Adipose tissue (tissue), 3 donors: ENCODE measurements around the gene WNK2. TPM values are rescaled to one million over a fixed set of nuclear protein-coding genes. Genes with fewer than 3 reads are reported as not detected.
"Not testable (repeated sequence)": the region's sequence is repeated elsewhere in the genome, so short reads cannot be mapped to it uniquely, and the experiment has no call there.

ENCODE experiments used
- H3K27ac ChIP-seq: one replicate; pipeline ENCODE4 v1.5.1; 2013; ENCODE audit warnings: low read depth, low read length
- WGBS, 3 donors: extraction: QIAGEN DNeasy Blood & Tissue Kit; methylation state at CpG; one replicate each; pipeline ENCODE4 v1.1.7; 2013; 5-methylcytosine and 5-hydroxymethylcytosine counted together
- polyA plus RNA-seq, 3 donors: library from polyadenylated mRNA; stranded (reverse); fragments of 200-250 nt; gene quantifications; one replicate each; pipeline ENCODE4 v1.2.3, GENCODE V29; 2013
- donor health status: healthy with polysubstance abuse.
- donor health status: Bipolar disorder and iron deficiency.
- donor health status: healthy.

The WNK2 gene
- polyA plus RNA-seq, 3 donors: 1.3 to 22.2 (median 1.3) TPM

DNA sequence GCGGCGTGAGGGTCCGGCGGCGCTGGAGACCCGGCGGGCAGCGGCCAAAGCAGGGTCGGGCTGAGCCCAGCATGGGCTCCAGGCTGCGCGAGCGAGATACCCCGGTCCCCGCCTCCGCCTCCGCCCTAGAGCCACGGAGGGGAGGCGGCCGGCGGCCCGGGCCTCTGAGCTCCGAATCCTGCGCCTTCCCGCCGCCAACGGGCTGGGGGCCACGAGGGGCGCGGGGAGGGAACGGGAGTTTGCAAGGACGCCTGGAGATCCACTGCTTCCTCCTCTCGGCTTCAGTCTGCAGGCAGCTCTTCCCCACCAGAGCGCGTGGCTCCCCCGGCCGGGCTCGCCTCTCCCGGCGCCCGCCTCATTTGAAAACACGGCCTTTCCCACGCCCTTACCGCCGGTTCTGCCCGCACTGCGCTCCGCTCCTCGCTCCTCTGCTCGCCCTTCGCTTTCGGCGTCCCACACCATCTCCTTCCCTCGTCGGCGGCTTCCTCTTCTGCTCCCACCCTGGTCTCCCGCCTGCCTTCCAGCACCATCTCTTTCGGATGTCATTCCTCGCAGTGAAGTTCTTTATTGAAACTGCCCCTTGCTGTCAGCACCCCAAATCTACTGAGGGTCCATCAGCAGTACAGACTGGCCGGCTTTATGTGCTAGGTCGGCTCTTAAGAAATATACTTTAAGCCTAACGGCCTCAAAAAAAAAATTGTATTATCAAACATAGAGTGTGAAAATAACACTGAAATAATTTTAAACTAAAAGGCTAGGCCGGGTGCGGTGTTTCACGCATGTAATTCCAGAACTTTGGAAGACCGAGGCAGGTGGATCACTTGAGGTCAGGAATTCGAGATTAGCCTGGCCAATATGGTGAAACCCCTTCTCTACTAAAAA is 162.5 kb downstream of the WNK2 start:
- no peak overlapping the region for H3K27ac ChIP-seq
- WGBS, 3 donors: 15 to 16% (median 15%) methylated on average over 62 to 66 of the region's 66 CpGs

DNA sequence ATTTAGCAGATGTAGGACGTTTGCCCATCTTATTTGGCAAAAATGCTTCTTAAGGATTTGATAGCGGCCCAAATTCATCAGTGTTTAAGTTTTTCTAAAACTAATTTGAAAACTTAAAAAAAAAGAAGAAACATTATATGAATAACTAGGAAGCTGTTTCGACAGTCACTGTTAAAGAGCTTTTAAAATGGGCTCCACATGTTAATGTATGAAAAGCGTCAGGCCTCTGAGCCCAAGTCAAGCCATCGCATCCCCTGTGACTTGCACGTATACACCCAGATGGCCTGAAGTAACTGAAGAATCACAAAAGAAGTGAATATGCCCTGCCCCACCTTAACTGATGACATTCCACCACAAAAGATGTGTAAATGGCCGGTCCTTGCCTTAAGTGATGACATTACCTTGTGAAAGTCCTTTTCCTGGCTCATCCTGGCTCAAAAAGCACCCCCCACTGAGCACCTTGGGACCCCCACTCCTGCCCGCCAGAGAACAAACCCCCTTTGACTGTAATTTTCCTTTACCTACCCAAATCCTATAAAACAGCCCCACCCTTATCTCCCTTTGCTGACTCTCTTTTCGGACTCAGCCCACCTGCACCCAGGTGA is 163.5 kb downstream of the WNK2 start:
- not testable (repeated sequence) for H3K27ac ChIP-seq
- WGBS, 3 donors: 93 to 97% (median 96%) methylated on average over 8 to 9 of the region's 9 CpGs

DNA sequence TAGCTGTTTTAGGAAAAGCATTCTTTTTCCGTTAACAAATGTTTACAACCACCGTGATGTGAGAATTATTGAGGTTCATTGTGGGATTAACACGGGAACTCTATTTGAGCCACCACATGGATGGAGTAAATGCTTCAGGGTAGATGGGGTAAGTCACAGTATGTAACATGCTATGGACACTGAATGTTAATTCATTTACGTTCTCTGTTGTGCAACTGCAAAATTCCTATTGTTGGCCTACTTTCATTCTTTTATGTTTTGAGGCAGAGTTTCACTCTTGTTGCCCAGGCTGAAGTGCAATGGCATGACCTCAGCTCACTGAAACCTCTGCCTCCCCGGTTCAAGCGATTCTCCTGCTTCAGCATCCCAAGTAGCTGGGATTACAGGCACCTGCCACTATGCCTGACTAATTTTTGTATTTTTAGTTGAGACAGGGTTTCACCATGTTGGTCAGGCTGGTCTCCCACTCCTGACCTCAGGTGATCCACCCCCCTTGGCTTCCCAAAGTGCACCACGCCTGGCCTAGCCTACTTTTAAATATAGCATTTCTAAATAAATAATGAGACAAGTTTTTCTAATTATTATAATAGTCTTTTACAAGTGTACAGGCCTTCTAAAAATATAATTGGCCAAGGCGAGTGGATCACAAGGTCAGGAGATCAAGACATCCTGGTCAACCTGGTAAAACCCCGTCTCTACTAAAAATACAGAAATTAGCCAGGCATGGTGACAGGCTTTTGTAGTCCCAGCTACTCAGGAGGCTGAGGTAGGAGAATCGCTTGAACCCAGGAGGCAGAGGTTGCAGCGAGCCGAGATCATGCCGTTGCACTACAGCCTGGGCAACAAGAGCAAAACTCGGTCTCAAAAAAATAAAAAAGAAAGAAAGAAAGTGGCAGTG is 169.7 kb downstream of the WNK2 start:
- not testable (repeated sequence) for H3K27ac ChIP-seq
- WGBS, 3 donors: 92 to 94% (median 93%) methylated on average over 14 of the region's 14 CpGs

DNA sequence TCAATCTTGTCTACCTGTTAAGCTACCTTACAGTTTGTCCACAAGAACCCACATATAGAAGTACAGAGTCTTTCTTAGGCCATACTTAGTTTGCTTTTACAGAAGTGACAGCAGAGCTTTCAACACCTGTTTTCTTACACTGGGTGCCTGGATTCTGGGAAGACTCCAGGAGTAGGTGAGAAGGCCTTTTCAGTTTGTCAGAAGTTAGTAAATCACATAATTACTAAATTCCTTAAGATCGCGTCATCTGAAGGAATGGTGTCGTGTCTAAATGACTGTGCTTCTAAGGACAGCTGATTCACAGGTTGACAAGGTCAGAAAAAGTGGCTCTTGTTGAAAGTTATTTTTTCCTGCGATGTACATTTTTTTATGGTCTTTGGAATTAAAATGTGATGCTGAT is 170.5 kb downstream of the WNK2 start:
- H3K27ac ChIP-seq: no peak overlapping the region
- 87 to 97% (median 92%) methylated on average over 4 of the region's 4 CpGs for WGBS, 3 donors

DNA sequence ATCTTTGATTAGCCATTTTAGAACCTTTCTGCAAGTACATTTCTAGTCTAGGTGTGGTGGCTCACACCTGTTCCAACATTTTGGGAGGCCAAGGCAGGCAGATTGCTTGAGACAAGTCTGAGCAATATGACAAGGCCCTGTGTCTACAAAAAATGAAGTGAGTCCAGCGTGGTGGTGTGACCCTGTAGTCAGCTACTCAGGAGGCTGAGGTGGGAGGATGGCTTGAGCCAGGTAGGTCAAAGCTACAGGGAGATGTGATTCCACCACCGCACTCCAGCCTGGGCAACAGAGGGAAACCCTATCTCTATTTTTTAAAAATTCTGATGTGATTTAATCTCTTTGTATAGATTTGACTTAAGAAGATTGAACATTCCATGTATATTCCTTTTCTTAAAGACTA is 171.9 kb downstream of the WNK2 start:
- no peak overlapping the region for H3K27ac ChIP-seq
- WGBS, 3 donors: 93 to 98% (median 95%) methylated on average over 2 of the region's 2 CpGs

DNA sequence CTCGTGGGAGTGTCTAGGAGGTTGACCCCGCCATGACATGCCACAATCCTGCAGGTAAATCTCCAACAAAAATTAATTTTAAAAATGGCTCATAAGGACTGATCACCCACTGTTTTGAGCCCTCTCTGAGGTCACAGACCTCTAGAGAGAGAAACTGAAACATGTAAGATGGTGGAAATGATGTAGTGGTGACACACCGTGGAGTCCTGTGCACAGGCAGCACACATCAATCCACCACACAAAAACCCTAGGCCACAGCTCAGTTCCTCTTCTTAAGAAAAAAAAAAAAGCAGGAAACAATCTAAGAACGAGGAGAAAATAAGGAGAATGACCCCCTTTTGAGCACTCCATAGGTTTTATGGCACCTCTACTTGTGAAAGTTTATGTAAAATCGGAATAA is 173.7 kb downstream of the WNK2 start:
- 63 to 66% (median 64%) methylated on average over 5 of the region's 5 CpGs for WGBS, 3 donors

DNA sequence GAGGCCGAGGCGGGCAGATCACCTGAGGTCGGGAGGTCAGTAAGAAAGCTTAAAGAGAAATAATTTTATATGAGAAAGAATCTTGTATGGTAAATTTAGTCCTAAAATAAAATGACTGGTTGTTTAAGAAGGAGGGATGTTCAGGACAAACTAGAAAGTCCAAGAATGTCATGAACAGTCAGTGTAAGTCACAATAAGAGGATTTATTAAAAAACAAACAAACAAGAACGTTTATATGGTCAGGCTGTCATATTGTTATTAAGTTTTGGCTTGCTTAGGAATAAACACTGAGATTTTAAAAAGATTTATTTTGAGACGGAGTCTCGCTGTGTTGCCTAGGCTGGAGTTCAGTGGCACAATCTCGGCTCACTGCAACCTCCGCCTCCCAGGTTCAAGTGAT is 176.0 kb downstream of the WNK2 start:
- 80 to 94% (median 88%) methylated on average over 8 of the region's 8 CpGs for WGBS, 3 donors
- not testable (repeated sequence) for H3K27ac ChIP-seq

More for the DNA sequence above, 173.7 kb downstream of the WNK2 start:
- H3K27ac ChIP-seq: no peak overlapping the region

DNA sequence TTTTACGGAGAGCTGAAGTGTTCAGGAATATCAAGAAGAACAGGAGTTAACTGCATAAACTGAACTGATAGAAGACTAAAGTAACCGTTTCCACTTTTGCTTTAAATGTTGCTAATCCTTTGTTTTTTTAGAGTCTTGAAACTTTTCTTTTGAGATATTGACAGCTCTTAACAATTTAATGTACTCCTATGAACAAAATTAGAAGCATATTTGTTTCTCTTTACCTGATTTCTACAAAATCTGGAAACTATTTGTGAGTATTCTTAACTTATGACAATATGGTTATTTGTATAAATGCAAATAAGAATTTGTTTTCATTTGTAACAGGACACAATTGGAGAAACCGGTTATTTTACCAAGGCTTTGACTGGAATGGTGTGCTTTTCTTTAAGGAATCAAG is 178.1 kb downstream of the WNK2 start:
- no peak overlapping the region for H3K27ac ChIP-seq
- WGBS, 3 donors: 62 to 66% (median 64%) methylated on average over 3 of the region's 3 CpGs

DNA sequence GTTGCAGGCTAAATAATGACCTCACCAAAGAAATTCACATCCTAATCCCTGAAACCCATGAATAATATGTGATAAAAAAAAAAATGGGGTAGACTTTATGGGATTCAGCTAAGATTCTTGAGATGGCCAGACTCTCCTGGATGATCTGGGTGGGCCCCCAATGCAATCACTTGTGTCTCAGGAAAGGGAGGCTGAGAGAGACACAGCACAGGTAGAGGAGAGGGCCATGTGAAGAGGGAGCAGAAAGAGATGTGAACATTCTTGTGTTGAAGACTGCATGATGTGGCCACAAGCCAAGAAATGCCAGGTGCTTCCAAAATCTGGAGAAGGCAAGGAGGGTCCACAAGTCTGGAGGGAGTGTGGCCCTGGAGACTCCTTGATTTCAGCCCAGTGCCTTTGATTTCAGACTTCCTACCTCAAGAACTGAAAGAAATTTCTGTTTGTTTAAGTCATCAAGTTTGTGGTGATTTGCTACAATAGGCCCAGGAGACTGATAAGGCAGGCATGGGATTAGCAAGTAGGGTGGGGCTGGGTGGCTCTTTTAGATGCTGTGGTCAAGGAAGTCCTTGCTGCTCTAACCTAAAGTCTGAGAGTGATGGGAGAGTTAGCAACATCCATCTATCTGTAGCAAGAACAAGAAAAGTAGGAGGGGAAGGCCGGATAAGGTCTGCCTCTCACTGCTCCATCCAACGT is 180.9 kb downstream of the WNK2 start:
- 85 to 97% (median 96%) methylated on average over 2 of the region's 2 CpGs for WGBS, 3 donors

DNA sequence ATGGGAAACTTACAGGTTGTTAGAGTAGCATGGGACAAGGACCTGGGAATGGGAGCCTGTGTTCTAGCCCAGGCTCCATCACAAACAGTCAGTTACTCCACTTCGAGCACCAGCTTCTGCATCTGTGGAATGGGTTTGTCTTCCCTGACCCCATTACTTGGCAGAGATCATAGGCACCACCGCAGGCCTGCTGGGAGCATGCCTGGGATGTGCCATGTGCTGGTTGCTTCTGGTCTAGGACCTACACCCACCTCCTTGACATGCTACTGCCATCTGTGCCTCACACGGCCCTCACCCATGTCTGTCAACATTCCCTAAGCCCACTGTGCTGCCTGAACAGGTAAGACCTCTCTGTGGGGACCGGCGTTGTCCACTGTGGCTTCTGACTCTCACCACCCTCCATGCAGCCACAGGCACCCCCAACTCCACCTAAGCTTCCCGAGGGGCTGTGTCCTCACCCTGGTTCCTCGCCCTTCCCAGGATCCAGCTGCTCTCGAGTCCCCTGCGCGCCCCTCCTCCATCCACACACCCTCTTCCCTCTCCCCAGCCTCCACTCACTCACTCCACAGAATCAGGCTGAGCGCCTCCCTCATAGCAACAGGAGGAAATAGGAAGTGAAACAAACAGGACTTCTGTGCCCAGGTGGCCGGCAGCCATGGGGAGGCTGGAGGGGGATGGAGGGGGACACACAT is 181.6 kb downstream of the WNK2 start:
- no peak overlapping the region for H3K27ac ChIP-seq
- WGBS, 3 donors: 77 to 84% (median 84%) methylated on average over 12 of the region's 12 CpGs

More for the DNA sequence above, 180.9 kb downstream of the WNK2 start:
- H3K27ac ChIP-seq: no peak overlapping the region

DNA sequence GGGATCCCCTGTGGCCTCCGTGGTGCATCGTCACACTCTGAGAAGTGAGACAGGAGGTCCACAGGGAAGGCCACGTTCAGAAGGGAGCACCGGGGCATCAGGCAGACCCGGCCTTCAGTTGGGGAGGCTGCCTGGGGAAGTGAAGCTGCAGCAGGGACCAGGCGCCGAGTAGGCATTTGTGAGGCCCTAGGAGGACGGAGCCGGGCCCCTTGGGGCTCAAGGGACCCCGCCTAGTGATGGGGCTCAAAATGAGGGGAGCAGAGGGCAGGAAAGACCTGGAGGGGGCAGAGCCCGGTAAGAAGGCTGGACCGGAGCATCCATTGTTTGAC is 182.1 kb downstream of the WNK2 start:
- H3K27ac ChIP-seq: no peak overlapping the region
- WGBS, 3 donors: 81 to 83% (median 82%) methylated on average over 11 to 12 of the region's 12 CpGs

DNA sequence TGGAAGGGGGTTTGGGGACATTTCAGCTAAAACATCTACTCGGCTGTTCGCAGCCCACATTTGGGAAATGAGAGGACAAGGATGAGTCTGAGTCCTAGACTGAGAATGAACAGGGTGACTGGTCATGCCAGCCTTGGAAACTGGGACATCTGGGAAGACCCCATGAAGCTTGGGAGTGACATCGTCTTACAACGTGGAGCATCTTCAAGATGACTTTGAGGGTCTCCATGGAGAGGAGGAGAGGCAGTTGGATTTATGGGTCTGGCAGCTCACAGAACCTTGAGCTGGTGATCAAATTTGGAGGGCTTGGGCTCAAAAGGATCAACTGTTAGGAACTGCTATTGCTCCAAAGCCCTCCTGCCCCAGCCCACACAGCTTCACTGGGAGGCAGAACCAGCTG is 182.5 kb downstream of the WNK2 start:
- 87 to 94% (median 89%) methylated on average over 4 of the region's 4 CpGs for WGBS, 3 donors
- not testable (repeated sequence) for H3K27ac ChIP-seq

DNA sequence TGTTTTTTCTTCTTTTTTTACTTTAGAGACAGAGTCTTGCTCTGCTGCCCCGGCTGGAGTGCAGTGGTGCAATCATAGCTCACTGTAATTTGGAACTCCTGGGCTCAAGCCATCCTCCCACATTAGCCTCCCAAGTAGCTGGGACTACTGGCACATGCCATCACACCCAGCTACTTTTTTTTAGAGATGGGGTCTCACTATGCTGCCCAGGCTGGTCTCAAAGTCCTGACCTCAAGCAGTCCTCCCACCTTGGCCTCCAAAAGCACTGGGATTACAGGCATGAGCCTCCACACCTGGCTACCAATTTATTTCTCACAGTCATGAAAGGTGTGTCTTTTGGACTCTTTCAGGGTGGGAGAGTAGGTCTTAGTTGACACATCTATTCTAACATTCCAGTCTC is 184.5 kb downstream of the WNK2 start:
- 85 to 100% (median 93%) methylated on average over 1 of the region's 1 CpG for WGBS, 3 donors

DNA sequence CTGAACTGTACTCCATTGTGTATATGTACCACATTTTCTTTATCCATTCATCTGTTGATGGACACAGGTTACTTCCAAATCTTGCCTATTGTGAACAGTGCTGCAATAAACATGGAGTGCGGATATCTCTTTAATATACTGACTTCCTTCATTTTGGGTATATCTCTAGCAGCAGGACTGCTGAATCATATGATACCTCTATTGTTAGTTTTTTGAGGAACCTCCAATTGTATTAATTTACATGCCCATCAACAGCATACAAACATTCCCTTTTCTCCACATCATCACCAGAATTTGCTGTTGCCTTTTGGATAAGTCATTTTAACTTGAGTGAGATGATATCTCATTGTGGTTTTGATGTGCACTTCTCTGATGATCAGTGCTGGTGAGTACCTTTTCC is 185.7 kb downstream of the WNK2 start:
- WGBS, 3 donors: 83 to 91% (median 90%) methylated on average over 1 of the region's 1 CpG
- H3K27ac ChIP-seq: no peak overlapping the region

More for the DNA sequence above, 184.5 kb downstream of the WNK2 start:
- no peak overlapping the region for H3K27ac ChIP-seq
